AG04450 (cell line): ENCODE results near the gene C1orf159. TPM values are rescaled to one million over a fixed set of nuclear protein-coding genes. Genes with fewer than 3 reads are reported as not detected.

Source experiments
- CTCF ChIA-PET: fragments of 300-600, 350-600 bp; formaldehyde crosslinking; extraction: SDS; loops from one replicate; lab custom pipeline; 2022; ENCODE audit warnings: antibody characterized with exemption, inconsistent platforms; lab: Charles Lee
- POLR2A ChIA-PET: fragments of 350-600 bp; formaldehyde crosslinking; extraction: SDS; loops from one replicate; lab custom pipeline; 2021; ENCODE audit warnings: antibody characterized with exemption, inconsistent platforms; lab: Yijun Ruan, JAX
- DNase-seq: peaks from one replicate; pipeline ENCODE4 v3.0.0-alpha.2; 2011; ENCODE audit warnings: low read depth, low spot score
- H3K27ac ChIP-seq: one replicate; pipeline ENCODE4 v1.5.1; 2012; ENCODE audit warnings: low read depth, low read length, control low read depth
- H3K27me3 ChIP-seq: one replicate; pipeline ENCODE4 v1.6.0; 2012; ENCODE audit warnings: low read length; ENCODE audit not compliant: control insufficient read depth, insufficient read depth
- H3K4me3 ChIP-seq: 2 replicates; pipeline ENCODE4 v1.5.1; 2011; ENCODE audit warnings: mild to moderate bottlenecking, low read depth, low read length, control low read depth
- H3K9me3 ChIP-seq: 2 replicates; pipeline ENCODE4 v1.5.1; 2012; ENCODE audit warnings: low read length; ENCODE audit not compliant: control insufficient read depth, insufficient read depth
- polyA plus RNA-seq: library from polyadenylated mRNA; depleted of rRNA; stranded (reverse); fragments of >200 nt; gene quantifications from 2 replicates; pipeline ENCODE4 v1.2.3, GENCODE V29; 2011
- TF ChIP-seq, protein P1 (sequence below): IDR thresholded peaks from 2 replicates; pipeline ENCODE4 v1.5.1; 2011; ENCODE audit warnings: low read depth, low read length, control low read depth, inconsistent platforms

Gene C1orf159
- polyA plus RNA-seq, 1 experiment = 2.3 TPM

DNA sequence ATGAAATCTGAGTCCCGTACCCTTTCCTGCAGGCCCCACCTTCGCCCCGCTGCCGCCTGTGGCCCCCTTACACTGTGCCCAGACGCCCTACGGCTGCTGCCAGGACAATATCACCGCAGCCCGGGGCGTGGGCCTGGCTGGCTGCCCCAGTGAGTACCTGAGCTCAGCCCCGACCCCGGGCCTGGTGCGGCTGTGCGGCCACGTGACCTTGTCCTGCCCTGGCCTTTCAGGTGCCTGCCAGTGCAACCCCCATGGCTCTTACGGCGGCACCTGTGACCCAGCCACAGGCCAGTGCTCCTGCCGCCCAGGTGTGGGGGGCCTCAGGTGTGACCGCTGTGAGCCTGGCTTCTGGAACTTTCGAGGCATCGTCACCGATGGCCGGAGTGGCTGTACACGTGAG, 70.8 kb downstream of the C1orf159 start:
- no peak overlapping the region for H3K27ac ChIP-seq
- TF ChIP-seq, protein P1, sequence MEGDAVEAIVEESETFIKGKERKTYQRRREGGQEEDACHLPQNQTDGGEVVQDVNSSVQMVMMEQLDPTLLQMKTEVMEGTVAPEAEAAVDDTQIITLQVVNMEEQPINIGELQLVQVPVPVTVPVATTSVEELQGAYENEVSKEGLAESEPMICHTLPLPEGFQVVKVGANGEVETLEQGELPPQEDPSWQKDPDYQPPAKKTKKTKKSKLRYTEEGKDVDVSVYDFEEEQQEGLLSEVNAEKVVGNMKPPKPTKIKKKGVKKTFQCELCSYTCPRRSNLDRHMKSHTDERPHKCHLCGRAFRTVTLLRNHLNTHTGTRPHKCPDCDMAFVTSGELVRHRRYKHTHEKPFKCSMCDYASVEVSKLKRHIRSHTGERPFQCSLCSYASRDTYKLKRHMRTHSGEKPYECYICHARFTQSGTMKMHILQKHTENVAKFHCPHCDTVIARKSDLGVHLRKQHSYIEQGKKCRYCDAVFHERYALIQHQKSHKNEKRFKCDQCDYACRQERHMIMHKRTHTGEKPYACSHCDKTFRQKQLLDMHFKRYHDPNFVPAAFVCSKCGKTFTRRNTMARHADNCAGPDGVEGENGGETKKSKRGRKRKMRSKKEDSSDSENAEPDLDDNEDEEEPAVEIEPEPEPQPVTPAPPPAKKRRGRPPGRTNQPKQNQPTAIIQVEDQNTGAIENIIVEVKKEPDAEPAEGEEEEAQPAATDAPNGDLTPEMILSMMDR = no peak
- H3K27me3 ChIP-seq = no peaks in the 10 kb centered on the region
- H3K9me3 ChIP-seq = peaks cover 3% of the 10 kb centered on the region; the same call in 1 of the 2 replicates
- ChIA-PET POLR2A (no interaction called here), CTCF (no interaction called here)
- H3K4me3 ChIP-seq = no peak overlapping the region
- DNase-seq = no peak

DNA sequence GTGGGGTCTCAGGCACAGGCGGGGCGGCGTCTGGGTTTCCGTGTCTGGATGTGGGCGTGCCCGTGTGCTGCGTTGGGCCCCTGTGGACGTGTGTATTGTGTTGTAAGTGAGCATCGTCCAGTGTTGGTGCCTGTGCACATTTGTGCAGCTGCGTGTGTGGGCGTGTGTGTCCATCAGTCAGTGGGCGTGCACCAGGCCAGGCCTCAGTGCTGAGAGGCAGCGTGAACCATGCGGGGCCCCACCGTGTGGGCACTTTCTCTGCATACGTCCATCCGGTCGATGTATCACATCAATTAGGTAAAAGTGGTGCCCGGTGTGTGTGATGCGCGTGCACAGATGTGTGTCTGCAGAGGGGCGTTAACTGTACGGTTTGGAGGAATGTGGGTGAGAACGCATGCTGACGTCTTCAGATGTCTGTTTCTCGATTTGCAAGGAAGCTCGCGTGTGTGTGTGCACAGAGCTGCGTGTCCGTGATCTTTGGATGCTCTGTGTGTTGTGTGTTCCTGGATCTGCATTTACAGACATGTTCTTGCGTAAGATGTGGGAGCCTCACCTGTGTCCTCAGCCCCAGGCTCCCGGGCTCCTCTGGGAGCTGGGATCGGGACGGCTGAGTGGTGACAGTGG, 71.3 kb downstream of the C1orf159 start:
- no peak for DNase-seq
- no peak overlapping the region for H3K4me3 ChIP-seq
- no peak overlapping the region for H3K27ac ChIP-seq
- CTCF ChIA-PET = no interaction called here
- peaks cover 3% of the 10 kb centered on the region; the same call in 1 of the 2 replicates for H3K9me3 ChIP-seq
- TF ChIP-seq, protein P1 = no peak
- POLR2A ChIA-PET = no interaction called here
- no peaks in the 10 kb centered on the region for H3K27me3 ChIP-seq

DNA sequence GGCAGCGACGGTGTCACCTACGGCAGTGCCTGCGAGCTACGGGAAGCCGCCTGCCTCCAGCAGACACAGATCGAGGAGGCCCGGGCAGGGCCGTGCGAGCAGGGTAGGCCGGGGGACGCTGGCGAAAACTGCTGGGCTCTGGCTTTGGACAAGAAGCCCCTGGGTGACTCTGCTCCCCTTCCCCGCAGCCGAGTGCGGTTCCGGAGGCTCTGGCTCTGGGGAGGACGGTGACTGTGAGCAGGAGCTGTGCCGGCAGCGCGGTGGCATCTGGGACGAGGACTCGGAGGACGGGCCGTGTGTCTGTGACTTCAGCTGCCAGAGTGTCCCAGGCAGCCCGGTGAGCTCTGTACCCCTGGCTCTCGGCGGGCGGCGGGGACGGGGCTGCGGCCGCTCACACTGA, 72.0 kb downstream of the C1orf159 start:
- Histone ChIP-seq H3K9me3 (peaks cover 3% of the 10 kb centered on the region; the same call in 1 of the 2 replicates), H3K27me3 (no peaks in the 10 kb centered on the region), H3K4me3 (no peak overlapping the region), H3K27ac (no peak overlapping the region)
- ChIA-PET POLR2A (no interaction called here), CTCF (no interaction called here)
- TF ChIP-seq, protein P1 = no peak
- DNase-seq = no peak

DNA sequence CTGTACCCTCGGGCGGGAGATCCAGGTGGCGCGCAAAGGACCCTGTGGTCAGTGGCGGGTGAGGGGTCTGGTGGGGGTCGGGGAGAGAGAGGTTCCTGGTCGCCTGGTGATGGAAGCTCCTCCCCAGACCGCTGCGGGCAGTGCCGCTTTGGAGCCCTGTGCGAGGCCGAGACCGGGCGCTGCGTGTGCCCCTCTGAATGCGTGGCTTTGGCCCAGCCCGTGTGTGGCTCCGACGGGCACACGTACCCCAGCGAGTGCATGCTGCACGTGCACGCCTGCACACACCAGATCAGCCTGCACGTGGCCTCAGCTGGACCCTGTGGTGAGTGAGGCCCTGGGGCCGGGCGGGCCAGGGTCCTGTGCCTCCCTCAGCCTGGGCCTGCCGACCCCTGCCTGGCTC, 72.5 kb downstream of the C1orf159 start:
- Histone ChIP-seq H3K9me3 (peaks cover 3% of the 10 kb centered on the region; the same call in 1 of the 2 replicates), H3K4me3 (no peak overlapping the region), H3K27ac (no peak overlapping the region), H3K27me3 (no peaks in the 10 kb centered on the region)
- ChIA-PET POLR2A (no interaction called here), CTCF (no interaction called here)
- no peak for DNase-seq
- TF ChIP-seq, protein P1 = no peak

DNA sequence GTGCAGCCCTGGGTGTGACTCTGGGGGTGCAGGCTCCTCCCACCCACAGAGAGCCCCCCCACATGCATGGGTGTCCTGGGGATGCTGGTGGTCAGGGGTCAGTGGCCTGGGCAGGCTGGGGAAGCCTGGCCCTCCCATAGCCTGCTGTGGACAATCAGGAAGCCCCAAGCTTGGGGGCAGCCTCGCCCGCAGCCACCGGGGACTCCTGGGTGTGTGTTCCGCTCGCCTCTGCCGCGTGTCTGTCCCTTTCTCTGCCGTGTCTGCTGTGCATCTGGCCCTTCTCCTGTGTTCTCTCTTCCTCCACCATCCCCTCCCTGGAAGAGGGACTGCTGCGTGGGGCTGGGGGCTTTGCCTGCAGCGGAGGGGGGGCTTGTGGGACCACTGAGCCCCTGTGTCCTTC, 73.1 kb downstream of the C1orf159 start:
- TF ChIP-seq, protein P1 = no peak
- no peak for DNase-seq
- CTCF ChIA-PET = no interaction called here
- Histone ChIP-seq H3K27ac (no peak overlapping the region), H3K9me3 (peaks cover 3% of the 10 kb centered on the region; the same call in 1 of the 2 replicates), H3K4me3 (no peak overlapping the region), H3K27me3 (no peaks in the 10 kb centered on the region)
- POLR2A ChIA-PET = no interaction called here
